ENCODE data around the gene KCP. TPM values are rescaled to one million over a fixed set of nuclear protein-coding genes. Genes with fewer than 3 reads are reported as not detected.

Gene KCP
- polyA plus RNA-seq, 1 of the 3 experiments (the other 2 are of a cell fraction), result not detected

DNA sequence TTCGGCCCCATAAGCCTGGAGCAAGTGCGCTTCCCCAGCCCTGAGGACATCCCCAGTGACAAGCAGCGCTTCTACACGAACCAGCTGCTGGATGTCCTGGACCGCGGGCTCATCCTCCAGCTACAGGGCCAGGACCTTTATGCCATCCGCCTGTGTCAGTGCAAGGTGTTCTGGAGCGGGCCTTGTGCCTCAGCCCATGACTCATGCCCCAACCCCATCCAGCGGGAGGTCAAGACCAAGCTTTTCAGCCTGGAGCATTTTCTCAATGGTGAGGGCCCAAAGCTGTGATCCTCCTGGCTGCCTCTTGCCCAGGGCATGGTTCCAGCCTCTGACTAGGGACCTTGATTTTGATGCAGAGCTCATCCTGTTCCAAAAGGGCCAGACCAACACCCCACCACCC lies 37.3 kb upstream of the KCP start:
- Histone ChIP-seq H3K27ac (ENCODE audit: low read depth in 2 of 2, low read length in 1 of 2) (no peak overlapping the region), H3K4me3 (ENCODE audit: low read depth in 2 of 2, low read length in 1 of 2) (no peak overlapping the region), H3K79me2 (ENCODE audit: insufficient read depth) (no peaks in the 10 kb centered on the region), H3K27me3 (ENCODE audit: insufficient read depth) (no peaks in the 10 kb centered on the region), H3K9me3 (no peaks in the 10 kb centered on the region), H3K9ac (no peak overlapping the region), H4K20me1 (ENCODE audit: insufficient read depth) (no peaks in the 10 kb centered on the region), H3K36me3 (replicated peaks in 1 of 2; ENCODE audit: control insufficient read depth in 1 of 2, insufficient read depth in 2 of 2, low read length in 1 of 2) (peaks cover 13 to 22% of the 10 kb centered on the region in 2 experiments), H3K4me2 (no peak overlapping the region), H3K9me2 (no peaks in the 10 kb centered on the region), H3K4me1 (ENCODE audit: control insufficient read depth in 1 of 2, insufficient read depth in 2 of 2, low read depth in 1 of 2, low read length in 1 of 2) (peaks cover 0 to 31% of the 10 kb centered on the region in 2 experiments; a peak in 2 of 4 replicates), H2AFZ (ENCODE audit: low read depth) (no peak overlapping the region), H3F3A (replicated peaks; ENCODE audit: insufficient read depth) (no peaks in the 10 kb centered on the region)
- ChIA-PET CTCF (interaction anchor here (0.6 to 2.5 kb wide), 10 partner anchors 11 to 271 kb away, joined by 3 to 8 read pairs (median 4); partner anchors contain the start of gene IRF5), POLR2A (interaction anchor here (1.0 to 1.4 kb wide), 2 partner anchors 8 to 10 kb away, joined by 3 to 7 read pairs; partner anchors contain the start of gene IRF5)
- DNase-seq, result peak; percentile 29
- no peak for TF ChIP-seq TEAD4 (IDR thresholded peaks at IDR 0.05; ENCODE audit: borderline replicate concordance, insufficient read depth)
- TF ChIP-seq, protein P1, sequence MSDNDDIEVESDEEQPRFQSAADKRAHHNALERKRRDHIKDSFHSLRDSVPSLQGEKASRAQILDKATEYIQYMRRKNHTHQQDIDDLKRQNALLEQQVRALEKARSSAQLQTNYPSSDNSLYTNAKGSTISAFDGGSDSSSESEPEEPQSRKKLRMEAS (IDR thresholded peaks at IDR 0.05; ENCODE audit: low read depth), result no peak
- TF ChIP-seq, protein P2, sequence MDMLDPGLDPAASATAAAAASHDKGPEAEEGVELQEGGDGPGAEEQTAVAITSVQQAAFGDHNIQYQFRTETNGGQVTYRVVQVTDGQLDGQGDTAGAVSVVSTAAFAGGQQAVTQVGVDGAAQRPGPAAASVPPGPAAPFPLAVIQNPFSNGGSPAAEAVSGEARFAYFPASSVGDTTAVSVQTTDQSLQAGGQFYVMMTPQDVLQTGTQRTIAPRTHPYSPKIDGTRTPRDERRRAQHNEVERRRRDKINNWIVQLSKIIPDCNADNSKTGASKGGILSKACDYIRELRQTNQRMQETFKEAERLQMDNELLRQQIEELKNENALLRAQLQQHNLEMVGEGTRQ (IDR thresholded peaks at IDR 0.05; ENCODE audit: borderline replicate concordance, low read depth, low read length), result no peak
- TF ChIP-seq TAF1 (IDR thresholded peaks at IDR 0.05; ENCODE audit: borderline replicate concordance, low read depth, low read length), result no peak
- no peak for TF ChIP-seq RXRA (IDR thresholded peaks at IDR 0.05; ENCODE audit: borderline replicate concordance, low read depth)
- no peak for TF ChIP-seq NFIC (IDR thresholded peaks at IDR 0.05; ENCODE audit: borderline replicate concordance)
- no peak for TF ChIP-seq MEF2A (IDR thresholded peaks at IDR 0.05; ENCODE audit: borderline replicate concordance, low read depth)
- TF ChIP-seq, protein P3, sequence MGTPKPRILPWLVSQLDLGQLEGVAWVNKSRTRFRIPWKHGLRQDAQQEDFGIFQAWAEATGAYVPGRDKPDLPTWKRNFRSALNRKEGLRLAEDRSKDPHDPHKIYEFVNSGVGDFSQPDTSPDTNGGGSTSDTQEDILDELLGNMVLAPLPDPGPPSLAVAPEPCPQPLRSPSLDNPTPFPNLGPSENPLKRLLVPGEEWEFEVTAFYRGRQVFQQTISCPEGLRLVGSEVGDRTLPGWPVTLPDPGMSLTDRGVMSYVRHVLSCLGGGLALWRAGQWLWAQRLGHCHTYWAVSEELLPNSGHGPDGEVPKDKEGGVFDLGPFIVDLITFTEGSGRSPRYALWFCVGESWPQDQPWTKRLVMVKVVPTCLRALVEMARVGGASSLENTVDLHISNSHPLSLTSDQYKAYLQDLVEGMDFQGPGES (IDR thresholded peaks at IDR 0.05; ENCODE audit: low read depth, low read length), result no peak
- TF ChIP-seq MXI1 (IDR thresholded peaks at IDR 0.05; ENCODE audit: low read depth, low read length), result no peak
- WGBS (ENCODE audit: low lambda C conversion rate), result 92% methylated on average over 7 of the region's 9 CpGs

DNA sequence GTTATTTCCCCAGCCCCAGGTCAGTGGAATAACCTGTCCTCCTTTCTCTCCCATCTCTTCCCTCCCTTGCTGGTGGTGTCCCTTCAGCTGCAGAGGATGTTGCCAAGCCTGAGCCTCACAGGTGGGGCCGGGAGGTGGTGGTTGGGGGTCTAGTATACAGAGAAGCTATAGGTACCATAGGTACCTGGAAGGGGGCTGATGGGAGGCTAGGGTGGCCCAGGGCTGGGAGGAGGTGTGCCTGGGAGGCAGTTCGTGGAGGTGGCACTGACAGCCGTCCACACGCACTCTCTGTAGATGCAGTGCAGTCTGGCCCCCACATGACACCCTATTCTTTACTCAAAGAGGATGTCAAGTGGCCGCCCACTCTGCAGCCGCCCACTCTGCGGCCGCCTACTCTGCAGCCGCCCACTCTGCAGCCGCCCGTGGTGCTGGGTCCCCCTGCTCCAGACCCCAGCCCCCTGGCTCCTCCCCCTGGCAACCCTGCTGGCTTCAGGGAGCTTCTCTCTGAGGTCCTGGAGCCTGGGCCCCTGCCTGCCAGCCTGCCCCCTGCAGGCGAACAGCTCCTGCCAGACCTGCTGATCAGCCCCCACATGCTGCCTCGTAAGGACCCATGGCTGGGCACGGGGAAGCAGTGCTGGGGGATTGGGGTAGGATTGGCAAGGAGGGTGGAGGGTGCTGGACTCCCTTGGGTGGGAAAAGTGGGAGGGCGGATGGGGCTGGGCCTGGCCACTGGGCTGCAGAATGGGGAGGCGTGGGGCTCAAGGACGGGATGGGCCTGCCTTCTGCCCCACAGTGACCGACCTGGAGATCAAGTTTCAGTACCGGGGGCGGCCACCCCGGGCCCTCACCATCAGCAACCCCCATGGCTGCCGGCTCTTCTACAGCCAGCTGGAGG lies 36.7 kb upstream of the KCP start:
- Histone ChIP-seq H3F3A (replicated peaks; ENCODE audit: insufficient read depth) (no peaks in the 10 kb centered on the region), H3K27ac (ENCODE audit: low read depth in 2 of 2, low read length in 1 of 2) (no peak overlapping the region), H3K4me3 (ENCODE audit: low read depth in 2 of 2, low read length in 1 of 2) (no peak overlapping the region), H3K4me2 (no peak overlapping the region), H3K27me3 (ENCODE audit: insufficient read depth) (no peaks in the 10 kb centered on the region), H3K9me2 (no peaks in the 10 kb centered on the region), H3K79me2 (ENCODE audit: insufficient read depth) (no peaks in the 10 kb centered on the region), H3K36me3 (replicated peaks in 1 of 2; ENCODE audit: control insufficient read depth in 1 of 2, insufficient read depth in 2 of 2, low read length in 1 of 2) (peaks cover 6 to 15% of the 10 kb centered on the region in 2 experiments), H3K9me3 (no peaks in the 10 kb centered on the region), H2AFZ (ENCODE audit: low read depth) (no peak overlapping the region), H3K9ac (no peak overlapping the region), H3K4me1 (ENCODE audit: control insufficient read depth in 1 of 2, insufficient read depth in 2 of 2, low read depth in 1 of 2, low read length in 1 of 2) (peaks cover 0 to 28% of the 10 kb centered on the region in 2 experiments; a peak in 2 of 4 replicates), H4K20me1 (ENCODE audit: insufficient read depth) (no peaks in the 10 kb centered on the region)
- POLR2A ChIA-PET, result interaction anchor here (1.0 to 1.4 kb wide), 2 partner anchors 8 to 9 kb away, joined by 3 to 7 read pairs; partner anchors contain the start of gene IRF5
- TF ChIP-seq, protein P4, sequence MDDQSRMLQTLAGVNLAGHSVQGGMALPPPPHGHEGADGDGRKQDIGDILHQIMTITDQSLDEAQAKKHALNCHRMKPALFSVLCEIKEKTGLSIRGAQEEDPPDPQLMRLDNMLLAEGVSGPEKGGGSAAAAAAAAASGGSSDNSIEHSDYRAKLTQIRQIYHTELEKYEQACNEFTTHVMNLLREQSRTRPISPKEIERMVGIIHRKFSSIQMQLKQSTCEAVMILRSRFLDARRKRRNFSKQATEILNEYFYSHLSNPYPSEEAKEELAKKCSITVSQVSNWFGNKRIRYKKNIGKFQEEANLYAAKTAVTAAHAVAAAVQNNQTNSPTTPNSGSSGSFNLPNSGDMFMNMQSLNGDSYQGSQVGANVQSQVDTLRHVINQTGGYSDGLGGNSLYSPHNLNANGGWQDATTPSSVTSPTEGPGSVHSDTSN (IDR thresholded peaks at IDR 0.05), result no peak
- no peak for TF ChIP-seq NRF1 (IDR thresholded peaks at IDR 0.05; ENCODE audit: low read depth, low read length)
- TF ChIP-seq, protein P5, sequence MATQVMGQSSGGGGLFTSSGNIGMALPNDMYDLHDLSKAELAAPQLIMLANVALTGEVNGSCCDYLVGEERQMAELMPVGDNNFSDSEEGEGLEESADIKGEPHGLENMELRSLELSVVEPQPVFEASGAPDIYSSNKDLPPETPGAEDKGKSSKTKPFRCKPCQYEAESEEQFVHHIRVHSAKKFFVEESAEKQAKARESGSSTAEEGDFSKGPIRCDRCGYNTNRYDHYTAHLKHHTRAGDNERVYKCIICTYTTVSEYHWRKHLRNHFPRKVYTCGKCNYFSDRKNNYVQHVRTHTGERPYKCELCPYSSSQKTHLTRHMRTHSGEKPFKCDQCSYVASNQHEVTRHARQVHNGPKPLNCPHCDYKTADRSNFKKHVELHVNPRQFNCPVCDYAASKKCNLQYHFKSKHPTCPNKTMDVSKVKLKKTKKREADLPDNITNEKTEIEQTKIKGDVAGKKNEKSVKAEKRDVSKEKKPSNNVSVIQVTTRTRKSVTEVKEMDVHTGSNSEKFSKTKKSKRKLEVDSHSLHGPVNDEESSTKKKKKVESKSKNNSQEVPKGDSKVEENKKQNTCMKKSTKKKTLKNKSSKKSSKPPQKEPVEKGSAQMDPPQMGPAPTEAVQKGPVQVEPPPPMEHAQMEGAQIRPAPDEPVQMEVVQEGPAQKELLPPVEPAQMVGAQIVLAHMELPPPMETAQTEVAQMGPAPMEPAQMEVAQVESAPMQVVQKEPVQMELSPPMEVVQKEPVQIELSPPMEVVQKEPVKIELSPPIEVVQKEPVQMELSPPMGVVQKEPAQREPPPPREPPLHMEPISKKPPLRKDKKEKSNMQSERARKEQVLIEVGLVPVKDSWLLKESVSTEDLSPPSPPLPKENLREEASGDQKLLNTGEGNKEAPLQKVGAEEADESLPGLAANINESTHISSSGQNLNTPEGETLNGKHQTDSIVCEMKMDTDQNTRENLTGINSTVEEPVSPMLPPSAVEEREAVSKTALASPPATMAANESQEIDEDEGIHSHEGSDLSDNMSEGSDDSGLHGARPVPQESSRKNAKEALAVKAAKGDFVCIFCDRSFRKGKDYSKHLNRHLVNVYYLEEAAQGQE (IDR thresholded peaks at IDR 0.05; ENCODE audit: low read depth, low read length), result no peak
- TF ChIP-seq ELF1 (IDR thresholded peaks at IDR 0.05), result no peak
- 84% methylated on average over 11 of the region's 22 CpGs for WGBS (ENCODE audit: low lambda C conversion rate)
- CTCF ChIA-PET, result interaction anchor here (0.6 to 2.5 kb wide), 10 partner anchors 8 to 271 kb away, joined by 3 to 8 read pairs (median 4); partner anchors contain the start of gene IRF5
- DNase-seq, result peak; percentile 43

Measured in SK-N-SH (cell line).